Astrocyte (in vitro differentiated cells and primary cell): Measurements from ENCODE around the gene PCSK4.

Experiments
- CTCF ChIP-seq: IDR thresholded peaks from 2 replicates; pipeline ENCODE4 v1.5.1; 2011; ENCODE audit warnings: low read depth, mild to moderate bottlenecking, inconsistent platforms, low read length, moderate library complexity; ENCODE audit not compliant: insufficient read depth
- EZH2 ChIP-seq: IDR thresholded peaks from 2 replicates; pipeline ENCODE4 v1.6.1; 2012; ENCODE audit warnings: mild to moderate bottlenecking, low read length, inconsistent platforms; ENCODE audit not compliant: insufficient read depth

GRCh38 chr19:1451916-1452801 is 38.0 kb downstream of the PCSK4 start:
- TF ChIP-seq CTCF (no peak), EZH2 (peak; percentile 67)
